GM21360 (cell line): ENCODE results near the gene RAB8B.
A peak's percentile ranks its signal among the peaks of the same experiment; 100 is the strongest.

Source experiments
- ATAC-seq: cut with Tn5 transposase; IDR thresholded peaks from one replicate; pipeline ENCODE4 v1.9.1; 2021; ENCODE audit warnings: mild to moderate bottlenecking, moderate library complexity; ENCODE audit not compliant: unreplicated experiment

RAB8B gene

GRCh38 chr15:63188926-63189871, at the start of gene RAB8B:
Gene RAB8B, plus strand, starts transcription at chr15:63189606. Its CDS starts 19 bp downstream, at chr15:63189625.
- peak; percentile 70 for ATAC-seq

- no peak for ATAC-seq
These were observed 48.5 kb upstream of the RAB8B start for GRCh38 chr15:63140936-63141335.

GRCh38 chr15:63145426-63145825, 44.0 kb upstream of the RAB8B start:
- ATAC-seq, result no peak

GRCh38 chr15:63146684-63147083, 42.7 kb upstream of the RAB8B start:
- no peak for ATAC-seq

DNA sequence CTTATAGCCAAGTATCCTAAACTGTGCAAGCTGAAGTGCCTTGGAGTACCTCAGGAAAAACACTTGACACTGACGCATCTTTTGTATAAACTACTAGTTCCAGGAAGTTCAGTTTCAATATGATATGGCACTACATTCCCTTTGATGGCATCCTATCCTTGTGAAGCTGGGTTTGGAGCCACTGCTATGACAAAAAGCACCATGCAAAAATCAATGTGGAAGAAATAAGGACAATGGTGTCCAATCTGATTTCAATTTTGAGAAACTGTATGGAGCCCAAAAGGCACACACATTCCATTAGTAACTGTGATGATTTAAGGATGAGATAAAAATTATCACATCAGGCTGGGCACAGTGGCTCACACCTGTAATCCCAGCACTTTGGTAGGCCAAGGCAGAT, 37.7 kb upstream of the RAB8B start:
- ATAC-seq, result no peak

DNA sequence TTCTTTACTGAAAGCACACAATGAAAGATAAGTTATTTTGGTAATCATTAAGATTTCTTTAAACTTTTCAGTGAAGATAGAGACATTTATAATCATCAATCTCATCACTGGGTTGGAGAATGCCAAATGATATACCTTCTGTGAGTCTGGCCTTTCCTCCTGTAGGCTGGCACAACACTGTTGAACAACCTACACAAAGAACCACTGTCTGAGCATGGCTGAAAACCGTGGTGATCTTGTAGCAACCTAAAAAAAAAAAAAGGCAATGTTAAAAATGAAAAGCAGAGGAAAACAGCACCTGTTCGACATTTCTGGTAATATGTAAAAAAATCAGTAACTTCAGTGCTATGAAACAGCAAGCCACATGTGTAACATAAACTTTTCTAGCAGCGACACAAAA, 33.9 kb upstream of the RAB8B start:
- no peak for ATAC-seq

DNA sequence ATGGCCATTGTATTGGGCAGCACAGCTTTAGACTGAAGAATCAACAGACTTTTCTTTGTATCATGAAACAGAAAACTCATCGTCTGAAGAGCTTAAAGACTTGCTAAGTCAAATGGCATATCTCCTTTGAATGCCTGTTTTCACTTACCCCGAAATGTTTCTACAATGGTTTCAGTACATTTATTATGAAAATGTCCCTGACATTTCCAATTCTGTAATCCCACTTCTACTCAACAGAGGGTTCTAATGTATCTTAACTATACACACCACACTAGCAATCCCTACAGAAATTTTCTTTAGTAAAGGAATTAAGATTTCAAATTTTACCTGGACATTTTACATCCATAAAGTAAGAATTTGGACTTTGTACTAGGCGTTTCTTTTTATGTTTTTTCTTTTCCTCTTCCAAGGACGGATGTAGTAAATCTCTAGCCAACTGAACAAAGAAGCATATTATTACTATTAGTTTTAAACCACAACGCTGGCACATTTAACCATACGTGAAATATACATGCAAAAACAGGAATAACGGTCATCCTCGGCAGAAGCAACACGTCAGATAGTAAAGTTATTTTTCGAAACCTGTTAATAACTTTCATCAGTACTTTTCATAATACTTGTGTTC, 33.2 kb upstream of the RAB8B start:
- ATAC-seq, result no peak

- no peak for ATAC-seq
These were observed 32.7 kb upstream of the RAB8B start for GRCh38 chr15:63156755-63157117.

- ATAC-seq, result peak; percentile 78
These were observed 32.1 kb upstream of the RAB8B start, which contains the start of gene RPS27L for GRCh38 chr15:63157118-63157843. Gene RPS27L, minus strand, starts transcription at chr15:63157477. Its CDS starts 72 bp downstream, at chr15:63157405.

DNA sequence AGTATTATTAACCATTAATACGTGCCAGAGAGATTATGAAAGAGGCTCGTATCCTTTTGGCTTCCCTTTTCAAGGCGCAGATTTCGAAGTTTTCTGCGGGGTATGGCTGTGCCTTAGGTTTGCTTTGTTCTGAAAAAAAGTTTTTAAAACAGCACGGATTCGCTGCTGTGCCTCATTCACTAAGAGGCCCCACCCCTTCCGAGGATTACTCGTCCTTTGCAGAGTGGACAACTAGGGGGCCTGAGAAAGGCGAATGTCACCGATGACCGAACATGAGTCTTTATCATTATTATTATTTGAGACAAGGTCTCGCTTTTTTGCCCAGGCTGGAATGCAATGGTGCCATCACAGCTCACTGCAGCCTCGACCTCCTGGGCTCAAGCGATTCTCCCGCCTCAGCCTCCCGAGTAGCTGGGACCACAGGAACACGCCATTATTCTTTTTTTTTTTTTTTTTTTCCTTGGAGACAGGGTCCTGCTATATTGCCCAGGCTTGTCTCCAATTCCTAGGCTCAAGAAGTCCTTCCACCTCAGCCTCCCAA, 31.4 kb upstream of the RAB8B start:
- no peak for ATAC-seq

- ATAC-seq, result no peak
These were observed 28.8 kb upstream of the RAB8B start for GRCh38 chr15:63160638-63161037.

GRCh38 chr15:63163217-63163616, 26.2 kb upstream of the RAB8B start:
- no peak for ATAC-seq

GRCh38 chr15:63165166-63165859, 24.1 kb upstream of the RAB8B start:
- ATAC-seq, result no peak

- no peak for ATAC-seq
These were observed 23.2 kb upstream of the RAB8B start for GRCh38 chr15:63166219-63166618.

DNA sequence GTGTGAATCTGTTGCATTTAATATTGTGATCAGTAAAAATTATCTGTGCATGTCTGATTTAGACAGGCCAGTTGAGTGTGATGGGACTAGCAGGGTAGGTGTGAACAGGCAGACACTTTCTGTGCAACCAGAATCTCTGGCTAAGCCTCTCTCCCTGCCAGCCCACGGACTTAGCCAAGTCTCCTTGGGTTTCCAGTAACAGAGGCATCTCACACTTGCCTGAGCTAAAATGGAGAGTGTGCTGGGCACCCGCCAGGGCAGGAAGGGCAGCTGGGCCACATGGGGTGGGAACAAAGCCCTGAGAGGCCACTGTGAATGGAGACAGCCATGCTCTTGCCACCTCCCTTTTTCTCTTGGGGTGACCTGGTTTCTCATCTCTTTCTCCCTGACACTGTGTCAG, 19.6 kb upstream of the RAB8B start:
- ATAC-seq, result no peak

- ATAC-seq, result no peak
These were observed 17.0 kb upstream of the RAB8B start for GRCh38 chr15:63172376-63172775.

GRCh38 chr15:63172851-63173451, 16.5 kb upstream of the RAB8B start:
- ATAC-seq, result no peak

- no peak for ATAC-seq
These were observed 13.1 kb upstream of the RAB8B start for GRCh38 chr15:63176302-63176701.

GRCh38 chr15:63178034-63178433, 11.4 kb upstream of the RAB8B start:
- ATAC-seq, result no peak

DNA sequence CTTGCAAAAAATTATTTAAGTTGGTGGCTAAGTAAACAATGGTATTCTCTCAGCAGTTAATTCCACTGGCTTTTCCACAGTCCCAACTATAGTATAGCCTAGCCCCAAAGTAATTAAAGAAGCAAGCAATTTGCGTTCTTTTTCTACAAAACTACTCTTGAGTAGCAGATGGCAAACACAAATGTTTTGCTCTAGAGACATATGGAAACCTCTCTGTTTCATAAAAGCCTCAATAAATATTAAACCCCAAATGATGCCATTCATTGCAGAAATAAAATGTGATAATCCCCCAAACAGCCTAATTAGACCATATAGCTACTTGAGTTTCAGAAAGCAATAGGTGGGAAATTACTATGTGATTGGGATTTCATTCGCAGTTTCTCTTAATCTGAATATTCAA, 8.7 kb upstream of the RAB8B start:
- no peak for ATAC-seq
